ENCODE measurements around the gene GID8. TPM values are rescaled to one million over a fixed set of nuclear protein-coding genes. Genes with fewer than 3 reads are reported as not detected.

The GID8 gene
- total RNA-seq, 1 donor from 2014 or later: 26.2 TPM

- no peaks in the 10 kb centered on the region for H3K36me3 ChIP-seq
- H3K9me3 ChIP-seq: no peaks in the 10 kb centered on the region
- peaks cover 42% of the 10 kb centered on the region for H3K27me3 ChIP-seq (ENCODE audit: low read depth)
- H3K27ac ChIP-seq: no peak overlapping the region
- no peak for DNase-seq
- no peaks in the 10 kb centered on the region for H3K4me1 ChIP-seq
- intact Hi-C loops (cut with DNase I): no loop called here
- TF ChIP-seq, protein P1, sequence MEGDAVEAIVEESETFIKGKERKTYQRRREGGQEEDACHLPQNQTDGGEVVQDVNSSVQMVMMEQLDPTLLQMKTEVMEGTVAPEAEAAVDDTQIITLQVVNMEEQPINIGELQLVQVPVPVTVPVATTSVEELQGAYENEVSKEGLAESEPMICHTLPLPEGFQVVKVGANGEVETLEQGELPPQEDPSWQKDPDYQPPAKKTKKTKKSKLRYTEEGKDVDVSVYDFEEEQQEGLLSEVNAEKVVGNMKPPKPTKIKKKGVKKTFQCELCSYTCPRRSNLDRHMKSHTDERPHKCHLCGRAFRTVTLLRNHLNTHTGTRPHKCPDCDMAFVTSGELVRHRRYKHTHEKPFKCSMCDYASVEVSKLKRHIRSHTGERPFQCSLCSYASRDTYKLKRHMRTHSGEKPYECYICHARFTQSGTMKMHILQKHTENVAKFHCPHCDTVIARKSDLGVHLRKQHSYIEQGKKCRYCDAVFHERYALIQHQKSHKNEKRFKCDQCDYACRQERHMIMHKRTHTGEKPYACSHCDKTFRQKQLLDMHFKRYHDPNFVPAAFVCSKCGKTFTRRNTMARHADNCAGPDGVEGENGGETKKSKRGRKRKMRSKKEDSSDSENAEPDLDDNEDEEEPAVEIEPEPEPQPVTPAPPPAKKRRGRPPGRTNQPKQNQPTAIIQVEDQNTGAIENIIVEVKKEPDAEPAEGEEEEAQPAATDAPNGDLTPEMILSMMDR (IDR thresholded peaks at IDR 0.05): no peak
- H3K4me3 ChIP-seq: no peak overlapping the region
- ATAC-seq: no peak
These were observed 49.2 kb downstream of the GID8 start for GRCh38 chr20:62987114-62987513.

- no peaks in the 10 kb centered on the region for H3K36me3 ChIP-seq
- no peak for DNase-seq
- peak overlapping the region; percentile 2 for H3K4me3 ChIP-seq
- no peaks in the 10 kb centered on the region for H3K9me3 ChIP-seq
- peaks cover 42% of the 10 kb centered on the region for H3K27me3 ChIP-seq (ENCODE audit: low read depth)
- TF ChIP-seq, protein P1 (IDR thresholded peaks at IDR 0.05): no peak
- H3K4me1 ChIP-seq: no peaks in the 10 kb centered on the region
- H3K27ac ChIP-seq: no peak overlapping the region
- ATAC-seq: no peak
- intact Hi-C loops (cut with DNase I): no loop called here
These were observed 51.3 kb downstream of the GID8 start for GRCh38 chr20:62989201-62989601.

GRCh38 chr20:62990306-62990825 is 52.4 kb downstream of the GID8 start:
- Histone ChIP-seq H3K4me3 (no peak overlapping the region), H3K27ac (no peak overlapping the region), H3K36me3 (no peaks in the 10 kb centered on the region), H3K4me1 (no peaks in the 10 kb centered on the region), H3K27me3 (ENCODE audit: low read depth) (peaks cover 48% of the 10 kb centered on the region), H3K9me3 (no peaks in the 10 kb centered on the region)
- no peak for ATAC-seq
- DNase-seq: no peak
- intact Hi-C loops (cut with DNase I): no loop called here
- TF ChIP-seq, protein P1 (IDR thresholded peaks at IDR 0.05): no peak

DNA sequence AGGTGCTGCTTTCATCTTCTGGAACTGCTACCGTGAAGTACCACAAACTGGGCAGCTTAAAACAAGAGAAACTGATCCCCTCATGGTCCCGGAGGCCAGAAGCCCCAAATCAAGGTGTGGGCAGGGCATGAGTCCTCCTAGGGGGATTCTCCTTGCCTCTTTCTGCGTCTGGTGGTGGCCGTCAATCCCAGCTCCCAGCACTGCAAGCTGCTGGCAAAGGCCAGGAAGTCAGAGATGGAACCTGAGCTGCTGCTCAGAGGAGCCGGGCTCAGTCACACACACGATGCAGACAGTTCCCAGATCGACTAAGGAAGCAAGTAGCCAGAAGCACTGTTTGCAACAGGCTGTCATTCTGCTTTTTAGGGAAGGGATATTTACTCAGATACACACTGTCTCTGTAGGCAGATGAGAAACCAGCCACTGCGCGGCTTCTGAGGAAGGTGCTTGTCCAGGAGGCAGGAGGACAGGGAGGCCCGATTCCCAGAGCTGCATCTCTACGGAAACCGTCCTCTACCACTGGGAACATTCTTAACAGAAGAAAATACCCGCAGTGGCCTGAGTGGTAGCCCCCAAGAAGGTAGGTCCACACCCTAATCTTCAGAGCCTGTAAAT is 53.4 kb downstream of the GID8 start:
- Histone ChIP-seq H3K4me3 (no peak overlapping the region), H3K36me3 (no peaks in the 10 kb centered on the region), H3K9me3 (no peaks in the 10 kb centered on the region), H3K4me1 (no peaks in the 10 kb centered on the region), H3K27me3 (ENCODE audit: low read depth) (peaks cover 48% of the 10 kb centered on the region), H3K27ac (no peak overlapping the region)
- intact Hi-C loops (cut with DNase I): no loop called here
- TF ChIP-seq, protein P1 (IDR thresholded peaks at IDR 0.05): no peak
- DNase-seq (no peak), ATAC-seq (no peak)

DNA sequence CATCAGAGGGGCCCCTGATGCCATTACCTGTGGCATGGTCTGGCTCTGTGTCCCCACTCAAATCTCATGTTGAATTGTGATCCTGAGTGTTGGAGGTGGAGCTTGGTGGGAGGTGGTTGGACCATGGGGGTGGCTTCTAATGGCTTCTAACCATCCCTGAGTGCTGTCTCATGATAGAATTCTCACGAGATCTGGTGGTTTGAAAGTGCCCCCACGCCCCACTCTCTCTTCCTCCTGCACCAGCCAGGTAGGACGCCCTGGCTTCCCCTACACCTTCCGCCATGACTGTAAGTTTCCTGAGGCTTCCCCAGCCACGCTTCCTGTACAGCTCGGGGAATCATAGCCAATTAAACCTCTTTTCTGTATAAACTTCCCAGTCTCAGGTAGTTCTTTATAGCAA is 53.9 kb downstream of the GID8 start:
- Histone ChIP-seq H3K27me3 (ENCODE audit: low read depth) (peaks cover 49% of the 10 kb centered on the region), H3K36me3 (no peaks in the 10 kb centered on the region), H3K4me1 (no peaks in the 10 kb centered on the region), H3K27ac (no peak overlapping the region), H3K4me3 (no peak overlapping the region), H3K9me3 (no peaks in the 10 kb centered on the region)
- TF ChIP-seq, protein P1 (IDR thresholded peaks at IDR 0.05): no peak
- ATAC-seq (no peak), DNase-seq (no peak)
- intact Hi-C loops (cut with DNase I): no loop called here
